DND-41 (cell line): Measurements from ENCODE around the gene EDRF1.

Experiments
- ATAC-seq: fragments of 200-7000 bp; cut with Tn5 transposase; 3 replicates; pipeline ENCODE4 v1.9.1; 2021; ENCODE audit warnings: low read depth; ENCODE audit not compliant: insufficient read depth
- DNase-seq: peaks from one replicate; pipeline ENCODE4 v3.0.0-alpha.2; 2020
- H2AFZ ChIP-seq: 2 replicates; pipeline ENCODE4 v1.6.0; 2012; ENCODE audit warnings: low read depth, low read length
- H3K27ac ChIP-seq: 2 replicates; pipeline ENCODE4 v1.5.1; 2012; ENCODE audit warnings: low read length, inconsistent platforms
- H3K27me3 ChIP-seq: fragments of 200-600 bp; sonication (generic); 2 replicates; pipeline ENCODE4 v1.6.0; 2012; ENCODE audit warnings: low read length, mild to moderate bottlenecking, inconsistent platforms; ENCODE audit not compliant: insufficient read depth, poor library complexity
- H3K36me3 ChIP-seq: 2 replicates; pipeline ENCODE4 v1.5.1; 2012; ENCODE audit warnings: low read length, inconsistent platforms; ENCODE audit not compliant: insufficient read depth
- H3K4me1 ChIP-seq: 2 replicates; pipeline ENCODE4 v1.5.1; 2012; ENCODE audit warnings: mild to moderate bottlenecking, low read length; ENCODE audit not compliant: insufficient read depth
- H3K4me2 ChIP-seq: 2 replicates; pipeline ENCODE4 v1.6.0; 2012; ENCODE audit warnings: mild to moderate bottlenecking, moderate library complexity, low read length, inconsistent platforms; ENCODE audit not compliant: insufficient read depth
- H3K4me3 ChIP-seq, 2 experiments: fragments of 200-600 bp in 1 of 2; shearing (Covaris generic) in 1 of 2; 2 replicates each; pipeline ENCODE4 v1.5.1; 2012 to 2016; ENCODE audit warnings: inconsistent platforms in 2 of 2, low read length in 2 of 2, mild to moderate bottlenecking in 2 of 2, low read depth in 1 of 2, moderate library complexity in 1 of 2
- H3K79me2 ChIP-seq: 2 replicates; pipeline ENCODE4 v1.6.0; 2012; ENCODE audit warnings: low read length, inconsistent platforms; ENCODE audit not compliant: insufficient read depth
- H3K9ac ChIP-seq: 2 replicates; pipeline ENCODE4 v1.6.0; 2012; ENCODE audit warnings: low read depth, mild to moderate bottlenecking, inconsistent platforms, low read length, moderate library complexity
- H3K9me3 ChIP-seq: 2 replicates; pipeline ENCODE4 v1.5.1; 2012; ENCODE audit warnings: low read length, moderate library complexity, mild to moderate bottlenecking, inconsistent platforms; ENCODE audit not compliant: insufficient read depth, severe bottlenecking
- H4K20me1 ChIP-seq: 2 replicates; pipeline ENCODE4 v1.6.0; 2012; ENCODE audit warnings: low read length; ENCODE audit not compliant: insufficient read depth
- CTCF ChIP-seq: IDR thresholded peaks from 2 replicates; pipeline ENCODE4 v1.5.1; 2012; ENCODE audit warnings: borderline replicate concordance, low read length, moderate library complexity, mild to moderate bottlenecking; ENCODE audit not compliant: poor library complexity, severe bottlenecking; ENCODE audit errors: extremely low read depth
- EZH2 ChIP-seq: IDR thresholded peaks from 3 replicates; pipeline ENCODE4 v1.6.1; 2012; ENCODE audit warnings: borderline replicate concordance, low read depth, mild to moderate bottlenecking, moderate library complexity, low read length, inconsistent platforms; ENCODE audit not compliant: severe bottlenecking

The EDRF1 gene

GRCh38 chr10:125721035-125721434 is 1.5 kb downstream of the EDRF1 start:
- Histone ChIP-seq H4K20me1 (no peaks in the 10 kb centered on the region), H3K9ac (peak overlapping the region; percentile 89), H3K79me2 (peaks cover 35% of the 10 kb centered on the region), H2AFZ (no peak overlapping the region), H3K4me2 (peak overlapping the region; percentile 73), H3K4me1 (peaks cover 37% of the 10 kb centered on the region), H3K27ac (no peak overlapping the region), H3K9me3 (no peaks in the 10 kb centered on the region), H3K4me3 (peak overlapping the region; percentile 14 to 65; a peak in 2 of 4 replicates), H3K27me3 (no peaks in the 10 kb centered on the region), H3K36me3 (peaks cover 51% of the 10 kb centered on the region)
- no peak for ATAC-seq
- TF ChIP-seq EZH2, result no peak
- no peak for TF ChIP-seq CTCF
- no peak for DNase-seq

GRCh38 chr10:125722811-125723210 is 3.3 kb downstream of the EDRF1 start:
- TF ChIP-seq CTCF, result no peak
- no peak for TF ChIP-seq EZH2
- peaks cover 35% of the 10 kb centered on the region for H3K79me2 ChIP-seq
- no peak overlapping the region for H3K4me3 ChIP-seq
- no peak overlapping the region for H3K4me2 ChIP-seq
- H3K27ac ChIP-seq, result no peak overlapping the region
- no peak overlapping the region for H3K9ac ChIP-seq
- H2AFZ ChIP-seq, result no peak overlapping the region
- H3K4me1 ChIP-seq, result peaks cover 36% of the 10 kb centered on the region
- no peak for ATAC-seq
- H4K20me1 ChIP-seq, result no peaks in the 10 kb centered on the region
- peaks cover 69% of the 10 kb centered on the region for H3K36me3 ChIP-seq
- no peaks in the 10 kb centered on the region for H3K9me3 ChIP-seq
- H3K27me3 ChIP-seq, result no peaks in the 10 kb centered on the region
- DNase-seq, result no peak

- peaks cover 96% of the 10 kb centered on the region for H3K36me3 ChIP-seq
- H2AFZ ChIP-seq, result no peak overlapping the region
- H3K9me3 ChIP-seq, result no peaks in the 10 kb centered on the region
- ATAC-seq (no peak), DNase-seq (no peak)
- no peak overlapping the region for H3K9ac ChIP-seq
- H3K4me3 ChIP-seq, result no peak overlapping the region
- H3K27ac ChIP-seq, result no peak overlapping the region
- no peaks in the 10 kb centered on the region for H4K20me1 ChIP-seq
- no peaks in the 10 kb centered on the region for H3K27me3 ChIP-seq
- H3K4me2 ChIP-seq, result no peak overlapping the region
- H3K4me1 ChIP-seq, result peaks cover 4% of the 10 kb centered on the region; the same call in 1 of the 2 replicates
- TF ChIP-seq CTCF (no peak), EZH2 (no peak)
- H3K79me2 ChIP-seq, result peaks cover 6% of the 10 kb centered on the region; the same call in 1 of the 2 replicates
These were observed 7.4 kb downstream of the EDRF1 start for GRCh38 chr10:125726914-125727313.

- Histone ChIP-seq H3K9me3 (no peaks in the 10 kb centered on the region), H4K20me1 (no peaks in the 10 kb centered on the region), H3K9ac (no peak overlapping the region), H2AFZ (no peak overlapping the region), H3K79me2 (peaks cover 2% of the 10 kb centered on the region; the same call in 1 of the 2 replicates), H3K36me3 (peaks cover 96% of the 10 kb centered on the region), H3K27ac (no peak overlapping the region), H3K4me2 (no peak overlapping the region), H3K4me3 (no peak overlapping the region), H3K27me3 (no peaks in the 10 kb centered on the region), H3K4me1 (peaks cover under 1% of the 10 kb centered on the region; the same call in 1 of the 2 replicates)
- no peak for DNase-seq
- no peak for ATAC-seq
- no peak for TF ChIP-seq EZH2
- TF ChIP-seq CTCF, result no peak
These were observed 7.9 kb downstream of the EDRF1 start for GRCh38 chr10:125727436-125727835.
